ENCODE measurements around the gene INPP1.

Gene INPP1

DNA sequence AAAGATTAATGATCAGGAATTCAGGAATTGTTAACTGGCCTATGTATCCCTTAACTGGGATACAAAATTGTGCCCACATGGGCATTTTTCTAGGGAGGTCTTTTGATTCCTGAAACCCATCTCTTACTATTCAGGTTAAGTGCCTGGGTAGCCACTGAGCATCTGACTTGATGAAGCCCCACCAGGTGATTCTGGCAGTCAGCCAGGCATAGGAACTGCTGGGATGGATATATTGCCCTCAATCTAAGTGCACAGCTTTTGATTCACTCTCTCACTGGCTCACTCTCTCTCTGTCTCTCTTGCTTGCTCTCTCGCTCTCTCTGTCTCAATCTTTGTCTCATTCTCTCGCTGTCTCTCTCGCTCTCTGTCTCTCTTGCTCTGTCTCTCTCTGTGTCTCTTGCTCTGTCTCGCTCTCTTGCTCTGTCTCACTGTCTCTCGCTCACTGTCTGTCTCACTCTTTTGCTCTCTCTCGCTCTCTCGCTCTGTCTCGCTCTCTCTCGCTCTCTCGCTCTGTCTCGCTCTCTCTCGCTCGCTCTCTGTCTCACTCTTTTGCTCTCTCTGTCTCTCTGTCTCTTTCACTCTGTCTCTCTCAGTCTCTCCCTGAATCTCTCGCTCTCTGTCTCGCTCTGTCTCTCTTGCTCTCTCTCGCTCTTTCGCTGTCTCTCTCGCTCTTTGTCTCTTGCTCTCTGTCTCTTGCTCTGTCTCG, 22.3 kb downstream of the INPP1 start:
- no peak for DNase-seq

DNA sequence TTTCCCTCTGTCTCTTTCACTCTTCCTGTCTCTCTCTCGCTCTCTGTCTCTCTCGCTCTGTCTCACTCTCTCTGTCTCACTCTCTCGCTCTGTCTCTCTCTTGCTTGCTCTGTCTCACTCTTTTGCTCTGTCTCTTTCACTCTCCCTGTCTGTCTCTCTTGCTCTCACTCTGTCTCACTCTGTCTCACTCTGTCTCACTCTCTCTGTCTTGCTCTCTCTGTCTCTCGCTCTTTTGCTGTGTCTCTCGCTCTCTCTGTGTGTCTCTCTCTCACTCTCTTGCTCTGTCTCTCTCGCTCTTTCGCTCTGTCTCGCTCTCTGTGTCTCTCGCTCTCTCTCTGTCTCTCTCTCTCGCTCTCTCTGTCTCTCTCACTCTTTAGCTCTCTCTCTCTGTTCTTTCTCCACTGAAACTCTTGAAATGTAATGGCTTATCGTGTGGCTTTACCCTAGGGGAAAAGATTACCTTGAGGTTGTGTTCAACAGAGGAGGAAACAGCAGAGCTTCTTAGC, 22.9 kb downstream of the INPP1 start:
- no peak for DNase-seq

DNA sequence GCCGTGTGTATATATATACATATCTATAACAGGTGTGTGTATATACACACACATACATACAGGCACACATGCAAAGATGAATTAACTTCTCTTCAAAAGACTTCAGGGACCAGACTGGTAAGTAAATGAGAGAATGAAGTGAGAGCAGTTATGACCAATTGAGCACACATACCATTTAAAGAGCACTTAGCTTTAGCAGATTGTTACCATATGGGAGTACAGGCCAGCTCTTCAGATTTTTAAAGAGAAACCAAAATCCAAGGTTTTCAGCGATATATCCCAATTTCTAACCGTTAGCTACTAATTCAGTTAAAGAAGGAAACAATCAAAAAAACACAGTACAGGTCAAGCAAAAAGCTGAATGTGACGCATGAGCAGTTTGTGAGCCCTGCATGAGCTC, 23.7 kb downstream of the INPP1 start:
- DNase-seq: no peak

DNA sequence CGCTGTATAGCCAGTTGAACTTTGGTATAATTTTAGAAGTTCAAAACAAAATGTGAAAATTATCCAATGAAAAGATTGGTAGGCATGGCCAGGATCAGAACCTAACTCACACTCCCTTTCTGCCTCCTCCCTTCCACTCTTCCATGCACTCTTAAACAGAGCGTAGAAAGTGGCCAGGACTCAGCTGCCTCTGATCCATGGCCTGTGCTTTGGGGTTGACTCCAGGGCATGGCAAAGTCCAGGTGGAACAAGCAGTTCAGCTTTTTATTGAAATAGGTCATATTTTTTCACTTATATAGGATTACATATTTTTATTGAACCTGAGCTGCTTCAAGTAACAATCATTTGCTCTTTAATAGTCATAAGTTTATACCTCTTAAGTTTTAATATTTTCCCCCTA, 26.2 kb downstream of the INPP1 start:
- DNase-seq: no peak

DNA sequence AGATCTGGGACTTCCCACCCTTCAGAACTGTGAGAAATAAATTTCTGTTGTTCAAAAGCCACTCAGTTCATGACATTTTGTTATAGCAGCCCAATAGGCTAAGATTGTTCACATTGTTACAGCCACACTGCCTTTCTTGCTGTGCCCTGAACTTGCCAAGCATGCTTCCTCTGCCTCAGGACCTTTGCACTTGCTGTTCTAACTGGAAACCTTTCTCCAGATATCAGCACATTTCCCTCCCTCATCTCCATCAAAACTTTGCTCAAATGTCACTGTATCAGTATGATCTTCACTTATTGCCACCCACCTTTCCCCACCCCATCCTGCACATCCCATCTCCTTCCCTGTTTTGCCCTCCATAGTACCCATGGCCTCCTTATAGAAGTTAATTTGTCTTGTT, 32.7 kb downstream of the INPP1 start:
- no peak for DNase-seq

DNA sequence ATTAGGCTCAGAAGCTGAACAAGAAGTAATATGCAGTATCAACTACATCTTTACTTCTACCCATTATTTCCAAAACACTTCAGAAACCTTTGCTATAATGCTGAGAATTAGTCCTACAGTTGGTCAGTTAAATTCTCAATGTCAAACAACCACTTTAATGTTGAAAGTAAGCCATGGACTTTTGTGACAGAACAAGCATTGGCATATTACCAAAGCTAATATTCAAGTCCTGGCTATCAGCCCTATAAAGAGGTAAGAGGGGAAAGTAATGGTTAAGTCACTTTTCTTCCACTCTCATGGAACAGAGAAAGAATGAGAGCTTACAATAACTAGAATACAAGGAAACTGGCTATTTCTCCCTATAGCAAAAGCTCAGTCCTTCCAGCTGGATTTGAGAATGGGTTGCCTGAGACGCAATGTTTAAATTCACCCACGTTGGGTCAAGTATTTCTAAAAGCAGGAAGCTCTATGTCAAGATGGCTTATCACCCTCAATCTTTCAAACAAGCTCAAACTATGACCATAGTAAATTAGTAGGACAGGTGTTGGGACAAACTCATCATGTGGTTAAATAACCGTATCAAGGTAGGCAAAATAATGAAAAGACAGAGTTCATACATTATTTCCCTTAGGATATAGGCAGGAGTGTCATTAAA, 33.3 kb downstream of the INPP1 start:
- no peak for DNase-seq

DNA sequence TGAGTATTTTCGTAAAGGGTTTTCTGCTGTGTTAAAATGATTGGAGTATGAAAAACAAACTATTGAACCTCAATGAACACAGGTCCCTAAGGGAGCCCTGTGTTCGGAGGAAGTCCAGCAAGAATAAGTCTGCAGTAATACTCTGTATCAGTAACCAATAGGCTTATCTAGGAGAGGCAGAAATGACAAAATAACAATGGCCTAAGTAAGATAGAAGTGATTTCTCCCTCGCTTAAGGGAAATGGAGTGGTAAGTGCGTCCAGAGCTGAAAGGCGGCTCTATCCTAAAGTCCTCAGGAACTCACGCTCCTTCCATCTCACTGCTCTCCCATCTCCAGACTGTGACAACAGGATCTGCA, 35.5 kb downstream of the INPP1 start:
- DNase-seq: no peak

DNA sequence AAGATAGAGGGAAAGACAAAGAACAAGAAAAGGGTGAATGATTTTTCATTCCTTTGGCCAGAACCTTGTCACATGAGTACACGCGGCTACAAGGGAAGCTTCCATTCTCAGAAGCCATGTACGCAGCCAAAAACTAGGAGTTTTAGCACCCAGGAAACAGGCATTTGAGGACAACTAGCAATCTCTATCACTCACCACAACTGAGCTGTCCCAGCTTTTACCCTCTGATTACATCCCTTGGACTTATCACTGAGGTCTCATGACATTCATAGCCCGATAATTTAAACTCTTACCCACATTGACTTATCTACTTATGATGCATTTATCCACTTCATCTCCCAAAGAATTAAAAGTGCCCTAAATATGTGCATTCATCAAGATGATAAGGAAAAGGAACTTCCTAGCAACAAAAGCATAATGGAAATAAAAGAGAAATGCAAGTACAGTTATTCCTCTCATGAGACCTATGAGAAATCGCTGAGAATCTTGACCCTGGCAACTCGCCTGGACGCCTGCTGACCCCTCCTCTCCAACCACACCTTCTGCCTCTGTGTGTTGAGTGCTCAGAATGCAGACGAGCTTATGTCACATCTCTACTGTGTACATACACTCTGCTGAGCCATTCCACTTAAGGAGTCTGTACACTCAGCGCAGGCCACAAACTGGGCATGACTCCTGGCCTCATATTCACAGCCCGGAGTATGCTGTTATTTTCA, 36.0 kb downstream of the INPP1 start:
- no peak for DNase-seq

DNA sequence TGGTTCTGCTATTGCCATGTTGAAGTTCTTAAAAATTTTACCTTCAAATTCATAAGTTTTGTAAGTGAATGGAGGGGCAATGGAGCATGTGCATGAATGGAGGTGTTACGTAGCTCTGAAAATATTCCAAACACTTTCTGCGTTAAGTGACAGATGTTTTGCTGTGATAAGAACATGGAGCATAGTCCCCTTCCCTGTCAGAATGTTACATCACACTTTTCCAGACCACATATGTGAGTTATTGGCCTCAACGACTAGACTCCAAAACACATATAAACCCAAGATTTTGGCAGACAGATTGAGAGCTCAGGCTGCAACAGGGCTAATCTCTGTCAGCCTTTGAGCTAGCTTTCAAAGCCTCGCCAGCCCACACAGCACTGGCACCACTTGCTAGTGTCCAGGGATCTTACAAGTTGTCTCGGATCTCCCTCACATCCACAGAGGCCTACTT, 37.6 kb downstream of the INPP1 start:
- no peak for DNase-seq

DNA sequence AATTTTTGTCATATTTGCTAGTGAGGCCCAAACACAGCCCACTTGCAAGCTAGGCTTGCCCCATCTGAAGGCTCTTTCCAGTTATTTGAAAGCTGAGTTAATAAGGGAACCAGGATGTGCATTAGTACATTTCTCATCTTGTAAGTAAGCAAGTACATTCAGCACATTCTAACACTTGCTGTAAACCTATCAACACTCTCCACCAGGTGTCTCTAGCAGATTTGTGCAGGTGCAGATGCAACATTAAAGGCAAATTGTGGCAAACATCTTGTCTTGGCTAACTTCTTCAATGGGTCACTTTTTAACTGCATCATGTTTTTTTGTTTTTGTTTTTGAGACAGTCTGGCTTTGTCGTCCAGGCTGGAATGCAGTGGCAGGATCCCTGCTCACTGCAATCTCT, 39.5 kb downstream of the INPP1 start:
- no peak for DNase-seq

DNA sequence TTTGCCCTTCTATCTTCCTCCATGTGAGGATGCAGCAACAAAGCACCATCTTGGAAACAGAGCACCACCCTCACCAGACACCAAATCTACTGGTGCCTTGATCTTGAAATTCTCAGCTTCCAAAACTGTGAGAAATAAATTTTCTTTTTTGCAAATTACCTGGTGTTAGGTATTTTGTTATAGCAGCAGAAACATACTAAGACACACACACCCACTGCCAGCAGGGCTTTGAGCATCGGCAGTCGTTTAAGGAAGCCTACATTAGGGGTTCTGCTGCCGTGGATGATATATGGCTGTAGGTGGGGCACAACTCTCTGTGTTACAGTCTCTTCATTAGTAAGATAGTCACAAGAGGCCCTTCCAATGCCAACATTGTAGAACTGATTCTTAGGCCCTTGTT, 44.0 kb downstream of the INPP1 start:
- DNase-seq: no peak

DNA sequence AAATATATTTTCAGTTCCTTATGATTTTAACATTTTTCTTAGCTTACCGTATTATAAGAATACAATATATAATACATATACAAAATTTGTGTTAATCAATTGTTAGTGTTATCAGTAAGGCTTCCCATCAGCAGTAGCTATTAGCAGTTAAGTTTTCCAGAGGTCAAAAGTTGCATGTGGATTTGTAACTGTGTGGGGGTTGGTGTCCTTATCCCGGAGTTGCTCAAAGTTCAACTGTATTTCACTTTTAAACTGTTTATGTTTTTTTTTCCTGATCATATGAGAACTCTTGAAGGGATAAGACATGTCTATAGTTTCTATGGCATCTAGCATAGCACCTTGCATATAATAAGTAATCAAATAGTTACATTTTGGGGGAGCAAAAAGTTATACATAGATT, 52.9 kb downstream of the INPP1 start:
- DNase-seq: no peak

DNA sequence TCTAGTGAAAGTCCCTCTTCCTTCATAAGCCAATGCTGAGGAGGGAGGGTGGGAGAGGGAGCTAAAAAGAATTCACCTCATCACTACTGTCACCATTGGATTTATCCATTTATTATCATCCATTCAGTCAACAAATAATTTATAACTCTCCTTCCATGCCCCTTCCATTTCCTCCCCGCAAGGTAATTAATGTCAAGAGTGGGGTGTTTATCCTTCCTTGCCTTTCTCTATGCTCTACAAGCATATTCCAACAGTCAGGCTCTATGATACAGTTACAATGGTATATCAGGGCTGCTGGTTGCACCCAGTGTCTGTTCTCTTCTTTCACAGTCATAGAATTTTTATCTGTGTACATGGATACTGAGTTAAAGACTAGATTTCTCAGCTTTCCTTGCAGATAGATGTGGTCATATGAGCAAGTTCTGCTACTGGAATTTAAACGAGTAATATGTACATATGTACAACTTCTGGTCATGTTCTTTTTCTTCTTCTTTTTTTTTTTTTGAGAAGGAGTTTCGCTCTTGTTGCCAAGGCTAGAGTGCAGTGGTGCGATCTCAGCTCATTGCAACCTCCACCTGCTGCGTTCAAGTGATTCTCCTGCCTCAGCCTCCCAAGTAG, 59.7 kb downstream of the INPP1 start:
- DNase-seq: no peak

DNA sequence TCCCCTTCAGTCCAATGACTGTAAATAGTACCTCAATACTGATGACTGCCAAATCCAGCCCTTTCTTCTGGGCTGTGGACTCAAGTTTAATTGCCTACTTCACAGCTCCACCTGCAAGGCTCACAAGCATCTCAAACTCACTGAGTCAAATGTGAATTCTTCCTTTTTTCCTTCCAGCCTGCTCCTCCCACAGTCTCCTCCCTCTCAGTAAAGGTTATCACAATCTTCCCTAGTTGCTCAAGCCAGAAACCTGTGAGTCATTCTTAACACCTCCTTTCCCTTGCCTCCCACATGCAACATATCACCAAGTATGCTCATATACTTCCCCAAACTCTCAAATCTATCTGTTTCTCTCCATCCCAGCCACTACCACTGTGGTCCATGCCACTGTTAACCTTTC, 61.1 kb downstream of the INPP1 start:
- peak; percentile 81 for DNase-seq

DNA sequence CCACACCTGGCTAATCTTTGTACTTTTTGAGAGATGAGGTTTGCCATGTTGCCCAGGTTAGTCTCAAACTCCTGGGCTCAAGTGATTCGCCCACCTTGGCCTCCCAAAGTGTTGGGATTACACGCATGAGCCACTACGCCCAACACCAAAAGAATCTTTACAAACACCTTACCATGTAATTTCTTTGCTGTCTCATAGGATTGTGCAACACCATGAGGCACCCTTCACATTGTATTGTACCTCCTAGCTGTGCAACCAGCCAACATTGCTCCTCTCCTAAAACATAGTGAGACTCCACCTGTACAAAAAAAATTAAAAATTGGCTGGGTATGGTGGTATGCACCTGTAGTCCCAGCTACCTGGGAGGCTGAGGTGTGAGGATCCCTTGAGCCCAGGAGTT, 61.7 kb downstream of the INPP1 start:
- DNase-seq: no peak

DNA sequence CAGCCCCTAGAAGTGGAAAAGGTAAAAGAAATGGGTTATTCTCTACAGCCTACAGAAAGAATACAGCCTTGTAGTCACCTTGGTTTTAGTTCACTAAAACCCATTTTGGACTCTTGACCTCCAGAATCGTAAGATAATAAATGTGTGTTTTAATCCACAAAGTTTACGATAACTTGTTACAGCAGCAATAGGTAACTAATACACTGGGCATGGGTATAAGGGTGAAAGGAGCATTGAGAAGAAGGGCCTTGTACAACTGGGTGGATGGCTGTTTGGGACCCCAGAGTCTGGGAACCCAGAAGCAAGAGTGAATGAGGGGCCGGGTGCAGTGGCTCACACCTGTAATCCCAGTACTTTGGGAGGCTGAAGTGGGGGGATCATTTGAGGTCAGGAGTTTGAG, 62.6 kb downstream of the INPP1 start:
- DNase-seq: no peak

DNA sequence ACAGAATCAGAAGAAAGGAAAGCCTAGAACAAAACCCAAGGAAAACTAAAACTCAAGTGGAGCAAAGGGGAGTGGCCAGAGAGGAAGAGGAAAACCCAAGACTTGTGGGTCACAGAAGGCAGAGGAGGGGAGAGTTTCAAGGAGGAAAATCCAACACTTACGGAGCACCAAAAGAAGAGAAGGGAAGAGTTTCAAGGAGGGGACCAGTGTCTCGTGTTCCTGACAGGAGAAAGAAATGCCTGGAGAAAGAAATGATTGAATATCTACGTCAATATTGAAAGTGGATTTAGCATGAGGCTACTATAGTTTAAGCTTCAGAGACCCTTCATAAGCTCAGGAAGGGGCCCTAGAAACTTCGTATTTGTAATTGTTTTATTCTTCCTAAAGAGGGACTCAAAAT, 63.4 kb downstream of the INPP1 start:
- no peak for DNase-seq

DNA sequence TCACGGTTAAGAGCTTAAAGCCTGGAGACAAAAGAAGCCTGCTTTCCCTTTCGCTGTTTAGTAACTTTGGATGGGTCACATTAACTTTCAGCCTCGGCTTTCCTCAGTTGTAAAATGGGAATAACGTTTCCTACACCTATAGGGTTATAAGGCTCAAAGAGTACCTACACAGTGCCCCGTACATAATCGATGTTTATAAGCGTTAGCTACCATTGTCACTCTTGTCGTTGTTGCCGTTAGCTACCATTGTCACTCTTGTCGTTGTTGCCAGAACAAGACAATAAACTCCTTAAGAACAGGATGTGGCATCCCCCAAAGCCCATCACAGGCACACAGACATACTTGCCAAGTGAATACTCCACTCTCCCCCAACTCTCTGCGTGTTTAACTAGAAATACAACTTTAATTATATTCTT, 63.9 kb downstream of the INPP1 start:
- DNase-seq: no peak

DNA sequence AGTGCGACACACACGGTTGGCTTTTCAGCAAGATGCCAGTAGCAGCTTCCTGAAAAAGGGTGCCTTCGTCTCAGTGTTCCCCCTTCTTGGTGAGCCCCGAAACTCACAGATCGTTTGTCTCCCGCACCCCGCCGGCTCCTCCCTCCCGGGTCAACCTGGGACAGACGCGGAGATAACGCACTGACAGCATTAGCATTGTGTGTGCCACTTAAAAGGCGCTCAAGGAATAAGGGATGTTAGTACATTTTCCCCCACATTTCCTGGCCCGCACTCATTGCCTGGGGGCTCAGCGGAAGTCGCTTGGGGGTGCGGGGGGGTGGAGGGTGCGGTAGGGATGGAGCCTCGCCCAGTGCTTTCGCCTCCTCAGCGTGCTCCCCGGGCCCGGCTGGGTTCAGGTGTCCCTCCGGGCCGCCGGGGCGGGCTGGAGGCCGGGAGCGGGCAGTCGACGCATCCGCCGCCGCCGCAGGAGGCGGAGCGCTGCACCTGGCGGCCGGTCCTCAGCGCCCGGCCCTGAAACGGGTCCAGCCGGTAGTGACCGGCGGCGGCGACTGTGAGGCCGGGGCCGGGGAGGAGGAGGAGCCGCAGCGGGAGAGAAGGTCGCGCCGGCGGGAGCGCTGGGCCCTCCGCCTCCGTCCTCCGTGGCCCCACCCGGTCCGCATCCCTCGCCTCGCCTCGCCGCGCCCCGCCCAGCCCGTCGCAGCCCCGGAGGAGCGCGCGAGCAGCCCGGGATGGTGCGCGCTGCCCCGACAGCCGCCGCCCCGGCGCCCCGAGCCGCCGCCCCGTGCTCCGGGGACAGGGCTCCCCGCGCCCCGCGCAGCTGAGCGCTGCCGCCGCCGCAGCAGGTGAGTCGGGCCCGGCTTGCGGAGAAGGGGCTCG, 64.5 kb downstream of the INPP1 start, which contains the start of gene MFSD6:
MFSD6 (plus strand) TSS at position 694 of the 876 bp plus-strand sequence. CDS start 27,675 bp downstream, outside the sequence.
- no peak for DNase-seq

DNA sequence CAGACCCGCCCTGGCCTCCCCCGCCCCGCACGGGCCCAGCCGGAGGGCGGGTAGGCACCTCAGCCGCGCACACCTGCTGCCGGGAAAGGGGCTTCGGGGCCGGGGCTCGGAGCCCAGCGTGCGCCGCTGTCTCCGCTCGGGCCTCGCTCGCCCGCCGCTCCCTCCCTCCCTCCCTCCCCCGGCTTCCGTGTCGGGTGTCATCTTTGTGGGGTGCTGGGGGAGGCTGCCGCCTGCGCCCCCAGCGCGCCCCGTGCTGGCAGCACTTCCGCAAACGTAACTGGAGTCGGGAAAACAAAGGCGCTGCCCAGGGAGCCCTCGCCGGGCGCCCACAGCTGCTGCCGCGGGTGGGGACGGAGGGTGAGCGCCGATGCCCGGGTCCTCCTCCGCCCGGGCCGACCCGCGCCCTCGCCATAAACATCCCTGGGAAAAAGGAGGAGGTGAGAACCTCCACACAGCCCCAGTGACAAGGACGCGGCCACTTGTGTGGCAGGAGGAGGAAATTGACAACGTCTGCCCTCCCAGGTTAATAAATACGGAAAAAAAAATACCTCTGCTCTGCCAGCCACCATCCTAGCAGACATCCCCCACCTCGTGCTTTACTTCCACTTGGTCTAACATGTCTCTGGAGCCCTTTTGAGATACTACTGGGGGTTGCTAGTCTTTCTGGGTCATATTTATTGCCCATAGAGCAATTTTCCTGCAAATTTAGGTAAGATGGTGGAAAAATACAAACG, 65.3 kb downstream of the INPP1 start:
- DNase-seq: no peak

DNA sequence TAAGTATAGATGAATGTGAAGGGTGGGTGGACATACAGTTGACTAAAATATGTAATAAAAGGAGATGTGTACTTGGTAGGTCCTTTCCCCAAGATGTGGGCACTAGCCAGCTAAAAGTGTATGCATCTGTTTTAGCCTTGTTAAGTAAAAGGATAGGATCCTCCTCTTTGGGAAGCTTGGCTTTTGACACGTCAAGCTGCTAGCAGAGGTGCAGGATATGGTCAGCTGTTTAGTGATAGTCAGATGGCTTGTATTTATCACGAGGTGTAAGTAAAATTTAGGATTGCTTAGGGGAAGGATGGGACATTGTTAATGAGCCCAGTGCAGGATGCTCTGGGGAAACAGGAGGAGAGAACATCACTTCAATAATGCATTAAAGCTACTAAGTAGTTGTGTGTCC, 66.2 kb downstream of the INPP1 start:
- DNase-seq: no peak

DNA sequence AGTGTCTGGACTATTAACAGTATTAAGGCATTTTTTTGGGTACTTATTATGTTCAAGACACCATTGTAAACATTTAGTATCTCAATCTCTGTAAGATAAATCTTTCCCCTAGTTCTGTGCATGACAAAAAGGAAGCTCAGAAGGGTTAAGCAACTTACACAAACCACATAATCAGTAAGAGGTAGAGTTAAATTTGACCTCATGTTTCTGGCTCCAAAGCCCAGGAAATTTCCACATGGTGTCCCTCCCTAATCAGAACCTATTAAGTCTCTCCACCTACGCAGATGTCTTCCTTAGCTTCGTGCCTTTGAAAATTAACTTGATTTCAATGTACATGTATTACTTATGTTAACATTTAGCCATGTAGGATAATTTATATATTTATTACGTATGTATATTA, 66.8 kb downstream of the INPP1 start:
- DNase-seq: no peak

All from SIG-M5 (cell line).